ENCODE measurements around the gene OLFM1.

The OLFM1 gene

DNA sequence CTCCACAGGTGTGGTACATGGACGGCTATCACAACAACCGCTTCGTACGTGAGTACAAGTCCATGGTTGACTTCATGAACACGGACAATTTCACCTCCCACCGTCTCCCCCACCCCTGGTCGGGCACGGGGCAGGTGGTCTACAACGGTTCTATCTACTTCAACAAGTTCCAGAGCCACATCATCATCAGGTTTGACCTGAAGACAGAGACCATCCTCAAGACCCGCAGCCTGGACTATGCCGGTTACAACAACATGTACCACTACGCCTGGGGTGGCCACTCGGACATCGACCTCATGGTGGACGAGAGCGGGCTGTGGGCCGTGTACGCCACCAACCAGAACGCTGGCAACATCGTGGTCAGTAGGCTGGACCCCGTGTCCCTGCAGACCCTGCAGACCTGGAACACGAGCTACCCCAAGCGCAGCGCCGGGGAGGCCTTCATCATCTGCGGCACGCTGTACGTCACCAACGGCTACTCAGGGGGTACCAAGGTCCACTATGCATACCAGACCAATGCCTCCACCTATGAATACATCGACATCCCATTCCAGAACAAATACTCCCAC lies 32.1 kb downstream of the OLFM1 start:
- no peak for TF ChIP-seq TAF1 (IDR thresholded peaks at IDR 0.05; ENCODE audit: borderline replicate concordance, insufficient read depth, low read length)
- TF ChIP-seq SIN3A (IDR thresholded peaks at IDR 0.05; ENCODE audit: borderline replicate concordance, insufficient read depth, low read length): no peak
- no peak for TF ChIP-seq FOXP2 (optimal IDR thresholded peaks at IDR 0.05; ENCODE audit: borderline replicate concordance, extremely low read depth, extremely low read length, insufficient read depth)
- no peak for TF ChIP-seq POLR2AphosphoS5 (IDR thresholded peaks at IDR 0.05; ENCODE audit: low read depth, low read length)
- TF ChIP-seq, protein P1, sequence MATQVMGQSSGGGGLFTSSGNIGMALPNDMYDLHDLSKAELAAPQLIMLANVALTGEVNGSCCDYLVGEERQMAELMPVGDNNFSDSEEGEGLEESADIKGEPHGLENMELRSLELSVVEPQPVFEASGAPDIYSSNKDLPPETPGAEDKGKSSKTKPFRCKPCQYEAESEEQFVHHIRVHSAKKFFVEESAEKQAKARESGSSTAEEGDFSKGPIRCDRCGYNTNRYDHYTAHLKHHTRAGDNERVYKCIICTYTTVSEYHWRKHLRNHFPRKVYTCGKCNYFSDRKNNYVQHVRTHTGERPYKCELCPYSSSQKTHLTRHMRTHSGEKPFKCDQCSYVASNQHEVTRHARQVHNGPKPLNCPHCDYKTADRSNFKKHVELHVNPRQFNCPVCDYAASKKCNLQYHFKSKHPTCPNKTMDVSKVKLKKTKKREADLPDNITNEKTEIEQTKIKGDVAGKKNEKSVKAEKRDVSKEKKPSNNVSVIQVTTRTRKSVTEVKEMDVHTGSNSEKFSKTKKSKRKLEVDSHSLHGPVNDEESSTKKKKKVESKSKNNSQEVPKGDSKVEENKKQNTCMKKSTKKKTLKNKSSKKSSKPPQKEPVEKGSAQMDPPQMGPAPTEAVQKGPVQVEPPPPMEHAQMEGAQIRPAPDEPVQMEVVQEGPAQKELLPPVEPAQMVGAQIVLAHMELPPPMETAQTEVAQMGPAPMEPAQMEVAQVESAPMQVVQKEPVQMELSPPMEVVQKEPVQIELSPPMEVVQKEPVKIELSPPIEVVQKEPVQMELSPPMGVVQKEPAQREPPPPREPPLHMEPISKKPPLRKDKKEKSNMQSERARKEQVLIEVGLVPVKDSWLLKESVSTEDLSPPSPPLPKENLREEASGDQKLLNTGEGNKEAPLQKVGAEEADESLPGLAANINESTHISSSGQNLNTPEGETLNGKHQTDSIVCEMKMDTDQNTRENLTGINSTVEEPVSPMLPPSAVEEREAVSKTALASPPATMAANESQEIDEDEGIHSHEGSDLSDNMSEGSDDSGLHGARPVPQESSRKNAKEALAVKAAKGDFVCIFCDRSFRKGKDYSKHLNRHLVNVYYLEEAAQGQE (IDR thresholded peaks at IDR 0.05; ENCODE audit: insufficient read depth in 1 of 2, low read depth in 2 of 2, low read length in 2 of 2): no peak

GRCh38 chr9:135120249-135120648 lies 32.8 kb downstream of the OLFM1 start:
- TF ChIP-seq FOXP2 (optimal IDR thresholded peaks at IDR 0.05; ENCODE audit: borderline replicate concordance, extremely low read depth, extremely low read length, insufficient read depth) (no peak), POLR2AphosphoS5 (IDR thresholded peaks at IDR 0.05; ENCODE audit: low read depth, low read length) (no peak), TAF1 (IDR thresholded peaks at IDR 0.05; ENCODE audit: borderline replicate concordance, insufficient read depth, low read length) (no peak), SIN3A (IDR thresholded peaks at IDR 0.05; ENCODE audit: borderline replicate concordance, insufficient read depth, low read length) (no peak)
- TF ChIP-seq, protein P1 (IDR thresholded peaks at IDR 0.05; ENCODE audit: insufficient read depth in 1 of 2, low read depth in 2 of 2, low read length in 2 of 2): no peak

GRCh38 chr9:135122316-135122715 lies 34.8 kb downstream of the OLFM1 start:
- TF ChIP-seq POLR2AphosphoS5 (IDR thresholded peaks at IDR 0.05; ENCODE audit: low read depth, low read length) (no peak), SIN3A (IDR thresholded peaks at IDR 0.05; ENCODE audit: borderline replicate concordance, insufficient read depth, low read length) (no peak), TAF1 (IDR thresholded peaks at IDR 0.05; ENCODE audit: borderline replicate concordance, insufficient read depth, low read length) (no peak), FOXP2 (optimal IDR thresholded peaks at IDR 0.05; ENCODE audit: borderline replicate concordance, extremely low read depth, extremely low read length, insufficient read depth) (no peak)
- TF ChIP-seq, protein P1 (IDR thresholded peaks at IDR 0.05; ENCODE audit: insufficient read depth in 1 of 2, low read depth in 2 of 2, low read length in 2 of 2): no peak

GRCh38 chr9:135123126-135123772 lies 35.8 kb downstream of the OLFM1 start:
- TF ChIP-seq FOXP2 (optimal IDR thresholded peaks at IDR 0.05; ENCODE audit: borderline replicate concordance, extremely low read depth, extremely low read length, insufficient read depth): no peak
- TF ChIP-seq, protein P1 (IDR thresholded peaks at IDR 0.05; ENCODE audit: insufficient read depth in 1 of 2, low read depth in 2 of 2, low read length in 2 of 2): no peak
- TF ChIP-seq SIN3A (IDR thresholded peaks at IDR 0.05; ENCODE audit: borderline replicate concordance, insufficient read depth, low read length): no peak
- TF ChIP-seq POLR2AphosphoS5 (IDR thresholded peaks at IDR 0.05; ENCODE audit: low read depth, low read length): no peak
- no peak for TF ChIP-seq TAF1 (IDR thresholded peaks at IDR 0.05; ENCODE audit: borderline replicate concordance, insufficient read depth, low read length)

Measured in PFSK-1 (cell line).